Prostate gland (tissue), 2 donors: ENCODE measurements around the gene SRD5A1. TPM values are rescaled to one million over a fixed set of nuclear protein-coding genes. Genes with fewer than 3 reads are reported as not detected.

Experiments used
- DNase-seq: peaks from one replicate; pipeline ENCODE4 v3.0.0-alpha.2; 2019; ENCODE audit warnings: low spot score
- H3K27ac ChIP-seq, 2 donors: fragments of 200-600 bp; sonication (generic); 2 replicates each; pipeline ENCODE4 v1.5.1; 2017 to 2019
- H3K27me3 ChIP-seq: fragments of 200-600 bp; sonication (generic); replicated peaks from 2 replicates; pipeline ENCODE4 v1.5.1; 2019; ENCODE audit not compliant: insufficient read depth
- H3K36me3 ChIP-seq, 2 donors: fragments of 200-600 bp; sonication (generic); 1 replicate in 1 of 2; 2 replicates in 1 of 2; pipeline versions ENCODE4 v1.5.1 to v1.8.1; 2017 to 2019
- H3K4me1 ChIP-seq: fragments of 200-600 bp; sonication (generic); replicated peaks from 2 replicates; pipeline ENCODE4 v1.5.1; 2019
- H3K4me3 ChIP-seq, 2 donors: fragments of 200-600 bp; sonication (generic); 2 replicates each; pipeline ENCODE4 v1.5.1; 2017 to 2019
- H3K9me3 ChIP-seq: fragments of 200-600 bp; sonication (generic); 2 replicates; pipeline ENCODE4 v1.5.1; 2017
- CTCF ChIP-seq, 4 experiments: fragments of 200-600 bp in 2 of 4; fragments of 450-650 bp in 2 of 4; sonication (generic) in 2 of 4; IDR thresholded peaks; 1 replicate in 3 of 4; 2 replicates in 1 of 4; pipeline ENCODE4 v1.5.1; 2016 to 2019; ENCODE audit warnings: antibody characterized with exemption in 4 of 4, mild to moderate bottlenecking in 2 of 4, moderate library complexity in 2 of 4
- POLR2A ChIP-seq: fragments of 450-650 bp; IDR thresholded peaks from one replicate; pipeline ENCODE4 v1.6.1; 2016; ENCODE audit warnings: antibody characterized with exemption, mild to moderate bottlenecking
- POLR2AphosphoS5 ChIP-seq: sonication (generic); formaldehyde crosslinking; IDR thresholded peaks from one replicate; pipeline ENCODE4 v1.6.1; 2017; ENCODE audit warnings: antibody characterized with exemption
- WGBS: methylation state at CpG from one replicate; pipeline ENCODE4 v1.1.5; 2018; 5-methylcytosine and 5-hydroxymethylcytosine counted together
- intact Hi-C: fragments of 100-400 bp; cut with DNase I; formaldehyde crosslinking; loops from one replicate; pipeline ENCODE4 v1.14.2; 2022
- total RNA-seq, 2 donors: library from RNA; depleted of rRNA; stranded (reverse); fragments of >200 nt; gene quantifications; one replicate each; pipeline ENCODE4 v1.1.0, GENCODE V29; 2016

The SRD5A1 gene
- total RNA-seq, 2 donors from 2014 or later, result 9.4 to 29.3 TPM

GRCh38 chr5:6597557-6597956, 35.7 kb upstream of the SRD5A1 start:
- 87% methylated on average over 6 of the region's 6 CpGs for WGBS
- Histone ChIP-seq H3K27ac (no peak overlapping the region), H3K36me3 (peaks cover 3 to 6% of the 10 kb centered on the region in 2 donors), H3K27me3 (no peaks in the 10 kb centered on the region), H3K4me1 (no peaks in the 10 kb centered on the region), H3K9me3 (no peaks in the 10 kb centered on the region), H3K4me3 (no peak overlapping the region)
- TF ChIP-seq POLR2AphosphoS5, result no peak
- no peak for TF ChIP-seq CTCF (IDR thresholded peaks at IDR 0.05)
- TF ChIP-seq POLR2A, result no peak
- intact Hi-C loops, result no loop called here
- DNase-seq, result no peak

- H3K27ac ChIP-seq, result no peak overlapping the region
- no peak overlapping the region for H3K4me3 ChIP-seq
- TF ChIP-seq CTCF (IDR thresholded peaks at IDR 0.05), result no peak
- no peak for TF ChIP-seq POLR2A
- TF ChIP-seq POLR2AphosphoS5, result no peak
- peaks cover 3 to 6% of the 10 kb centered on the region in 2 donors for H3K36me3 ChIP-seq
- H3K9me3 ChIP-seq, result no peaks in the 10 kb centered on the region
- H3K27me3 ChIP-seq, result no peaks in the 10 kb centered on the region
- H3K4me1 ChIP-seq, result no peaks in the 10 kb centered on the region
- 76% methylated on average over 13 of the region's 14 CpGs for WGBS
- no peak for DNase-seq
- intact Hi-C loops, result no loop called here
Measured at GRCh38 chr5:6598351-6598900, 34.8 kb upstream of the SRD5A1 start.

GRCh38 chr5:6599739-6600138, 33.5 kb upstream of the SRD5A1 start:
- TF ChIP-seq CTCF (IDR thresholded peaks at IDR 0.05) (no peak), POLR2AphosphoS5 (no peak), POLR2A (no peak)
- no peak for DNase-seq
- Histone ChIP-seq H3K9me3 (no peaks in the 10 kb centered on the region), H3K27ac (no peak overlapping the region), H3K4me3 (no peak overlapping the region), H3K27me3 (no peaks in the 10 kb centered on the region), H3K4me1 (no peaks in the 10 kb centered on the region), H3K36me3 (peaks cover 3 to 6% of the 10 kb centered on the region in 2 donors)
- intact Hi-C loops, result no loop called here
- WGBS, result 88% methylated on average over 8 of the region's 8 CpGs

GRCh38 chr5:6601271-6601670, 32.0 kb upstream of the SRD5A1 start:
- no peak for DNase-seq
- WGBS, result 90% methylated on average over 11 of the region's 11 CpGs
- Histone ChIP-seq H3K4me3 (no peak overlapping the region), H3K27me3 (no peaks in the 10 kb centered on the region), H3K9me3 (no peaks in the 10 kb centered on the region), H3K4me1 (no peaks in the 10 kb centered on the region), H3K27ac (no peak overlapping the region), H3K36me3 (peaks cover 3 to 6% of the 10 kb centered on the region in 2 donors)
- TF ChIP-seq POLR2AphosphoS5, result no peak
- TF ChIP-seq CTCF (IDR thresholded peaks at IDR 0.05), result no peak
- TF ChIP-seq POLR2A, result no peak
- intact Hi-C loops, result no loop called here

GRCh38 chr5:6601816-6602215, 31.4 kb upstream of the SRD5A1 start:
- intact Hi-C loops, result no loop called here
- Histone ChIP-seq H3K4me3 (no peak overlapping the region), H3K4me1 (no peaks in the 10 kb centered on the region), H3K9me3 (no peaks in the 10 kb centered on the region), H3K27ac (no peak overlapping the region), H3K36me3 (peaks cover 3 to 6% of the 10 kb centered on the region in 2 donors), H3K27me3 (no peaks in the 10 kb centered on the region)
- no peak for DNase-seq
- no peak for TF ChIP-seq CTCF (IDR thresholded peaks at IDR 0.05)
- no peak for TF ChIP-seq POLR2A
- TF ChIP-seq POLR2AphosphoS5, result no peak
- 93% methylated on average over 11 of the region's 11 CpGs for WGBS
